Measurements from ENCODE around the gene FOXL2NB.

The FOXL2NB gene

DNA sequence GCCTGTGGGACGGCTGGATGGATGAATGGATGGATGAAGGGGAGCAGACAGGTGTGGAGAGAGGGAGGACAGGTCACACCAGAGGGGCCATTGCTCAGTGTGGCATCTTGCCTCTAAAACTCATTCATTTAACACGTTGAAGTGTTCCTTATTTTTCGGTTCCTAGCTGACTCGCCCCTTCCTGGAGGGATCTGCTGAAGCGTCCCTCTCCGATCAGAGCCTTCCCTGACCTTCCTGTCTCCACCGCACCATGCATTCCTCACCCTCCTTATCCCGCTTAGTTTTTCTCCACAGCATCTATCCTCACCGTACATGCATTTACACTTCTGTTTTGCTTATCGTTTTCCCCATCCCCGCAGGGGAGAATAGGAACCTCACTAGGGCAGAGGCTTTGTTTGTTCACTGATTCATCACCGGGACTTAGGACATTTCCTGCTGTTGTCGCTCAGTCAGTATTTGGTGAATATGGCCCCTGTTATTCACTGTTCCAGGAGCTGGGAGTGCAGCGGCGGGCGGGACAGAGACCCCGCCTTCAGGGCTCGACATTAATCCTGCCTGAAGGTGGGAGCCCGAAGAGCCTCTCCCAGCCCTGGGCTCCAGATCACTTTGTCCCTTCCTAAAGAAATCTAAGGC, 32.0 kb upstream of the FOXL2NB start:
- TF ChIP-seq, protein P1, sequence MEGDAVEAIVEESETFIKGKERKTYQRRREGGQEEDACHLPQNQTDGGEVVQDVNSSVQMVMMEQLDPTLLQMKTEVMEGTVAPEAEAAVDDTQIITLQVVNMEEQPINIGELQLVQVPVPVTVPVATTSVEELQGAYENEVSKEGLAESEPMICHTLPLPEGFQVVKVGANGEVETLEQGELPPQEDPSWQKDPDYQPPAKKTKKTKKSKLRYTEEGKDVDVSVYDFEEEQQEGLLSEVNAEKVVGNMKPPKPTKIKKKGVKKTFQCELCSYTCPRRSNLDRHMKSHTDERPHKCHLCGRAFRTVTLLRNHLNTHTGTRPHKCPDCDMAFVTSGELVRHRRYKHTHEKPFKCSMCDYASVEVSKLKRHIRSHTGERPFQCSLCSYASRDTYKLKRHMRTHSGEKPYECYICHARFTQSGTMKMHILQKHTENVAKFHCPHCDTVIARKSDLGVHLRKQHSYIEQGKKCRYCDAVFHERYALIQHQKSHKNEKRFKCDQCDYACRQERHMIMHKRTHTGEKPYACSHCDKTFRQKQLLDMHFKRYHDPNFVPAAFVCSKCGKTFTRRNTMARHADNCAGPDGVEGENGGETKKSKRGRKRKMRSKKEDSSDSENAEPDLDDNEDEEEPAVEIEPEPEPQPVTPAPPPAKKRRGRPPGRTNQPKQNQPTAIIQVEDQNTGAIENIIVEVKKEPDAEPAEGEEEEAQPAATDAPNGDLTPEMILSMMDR (conservative IDR thresholded peaks at IDR 0.05; ENCODE audit: low read depth, low read length), result no peak
- Histone ChIP-seq H3K9ac (peak overlapping the region; percentile 81; the same call in 1 of the 2 replicates), H3K79me2 (ENCODE audit: insufficient read depth, low read depth) (no peaks in the 10 kb centered on the region), H3K4me3 (IDR thresholded peaks at IDR 0.05; ENCODE audit: insufficient read depth, low read depth, low read length) (no peak overlapping the region), H2AFZ (ENCODE audit: low read depth) (peak overlapping the region; percentile 88), H3K4me2 (peak overlapping the region; percentile 89), H3K27ac (no peak overlapping the region), H3K36me3 (ENCODE audit: insufficient read depth) (no peaks in the 10 kb centered on the region), H4K20me1 (ENCODE audit: insufficient read depth) (no peaks in the 10 kb centered on the region), H3K27me3 (ENCODE audit: insufficient read depth, low read depth) (no peaks in the 10 kb centered on the region), H3K4me1 (ENCODE audit: low read depth, poor library complexity, severe bottlenecking) (peaks cover 6% of the 10 kb centered on the region)

DNA sequence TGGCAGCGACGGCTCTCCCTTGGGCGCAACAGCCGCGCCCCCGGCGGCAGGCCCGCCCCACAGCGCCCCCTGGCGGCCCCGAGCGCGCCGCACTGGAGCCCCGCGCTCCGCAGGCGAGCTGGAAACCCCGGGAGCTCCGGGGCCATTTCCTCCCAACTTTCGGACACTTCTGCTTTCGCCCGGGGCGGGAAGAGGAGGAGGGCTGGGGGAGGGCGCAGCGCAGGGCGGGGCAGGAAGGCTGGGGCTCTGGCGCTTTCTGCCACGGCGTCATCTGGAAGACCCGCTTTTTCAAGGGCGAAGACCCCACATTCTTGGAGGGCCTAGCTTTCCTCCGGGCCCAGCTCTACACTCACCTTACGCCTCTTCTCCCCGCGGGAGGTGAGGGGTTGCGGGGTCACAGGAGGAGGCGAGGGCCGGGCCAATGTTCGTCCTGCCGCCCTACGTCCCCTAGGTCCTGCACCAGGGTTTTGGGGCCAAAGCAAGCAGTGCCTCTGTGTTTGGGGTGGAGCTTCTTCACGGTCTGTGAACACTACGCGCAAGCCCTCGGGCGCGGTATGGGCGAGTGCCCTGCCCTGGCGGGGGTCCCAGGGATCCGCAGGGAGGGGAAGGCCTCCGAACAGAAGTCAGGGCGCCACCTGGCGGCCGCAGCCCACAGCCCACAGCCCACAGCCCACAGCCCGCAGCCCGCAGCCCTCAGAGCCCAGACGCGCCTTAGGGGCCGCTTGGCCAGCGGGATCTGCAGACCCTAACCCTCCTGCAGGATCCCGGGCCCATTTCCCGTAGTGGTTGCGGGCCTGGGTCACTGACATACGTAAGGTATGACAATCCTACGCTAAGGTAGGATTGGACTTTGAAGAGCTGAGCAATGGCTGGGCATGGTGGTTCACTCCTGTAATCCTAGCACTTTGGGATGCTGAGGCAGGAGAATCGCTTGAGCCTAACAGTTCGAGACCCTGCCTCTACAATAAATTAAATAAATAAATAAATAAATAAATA, 31.2 kb upstream of the FOXL2NB start:
- Histone ChIP-seq H3K4me2 (peak overlapping the region; percentile 89), H3K4me3 (IDR thresholded peaks at IDR 0.05; ENCODE audit: insufficient read depth, low read depth, low read length) (peak overlapping the region; percentile 90), H2AFZ (ENCODE audit: low read depth) (peak overlapping the region; percentile 88), H3K9ac (peak overlapping the region; percentile 81), H3K27ac (peak overlapping the region; percentile 60), H3K79me2 (ENCODE audit: insufficient read depth, low read depth) (no peaks in the 10 kb centered on the region), H3K36me3 (ENCODE audit: insufficient read depth) (no peaks in the 10 kb centered on the region), H4K20me1 (ENCODE audit: insufficient read depth) (no peaks in the 10 kb centered on the region), H3K27me3 (ENCODE audit: insufficient read depth, low read depth) (no peaks in the 10 kb centered on the region), H3K4me1 (ENCODE audit: low read depth, poor library complexity, severe bottlenecking) (peaks cover 6% of the 10 kb centered on the region)
- TF ChIP-seq, protein P1 (conservative IDR thresholded peaks at IDR 0.05; ENCODE audit: low read depth, low read length), result peak; percentile 86

DNA sequence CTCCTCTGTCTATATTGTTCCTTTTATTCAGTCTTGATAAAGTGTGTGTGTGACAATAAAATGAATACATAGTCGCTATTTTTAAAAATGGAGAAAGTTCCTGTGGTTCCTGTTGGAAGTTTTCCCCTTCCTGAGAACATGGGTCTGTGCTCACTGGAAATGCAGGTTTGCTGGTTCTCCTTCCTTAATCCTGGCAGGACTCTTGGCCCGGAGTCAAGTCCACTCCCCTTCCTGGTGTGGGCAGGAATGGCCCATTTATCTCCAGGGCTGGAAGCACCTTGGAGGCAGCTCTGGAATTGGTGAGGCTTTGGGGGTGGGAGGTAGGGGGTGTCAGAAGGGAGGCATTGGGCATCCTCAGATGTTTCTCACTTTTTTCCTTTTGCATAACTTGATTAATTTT, 30.2 kb upstream of the FOXL2NB start:
- Histone ChIP-seq H3K79me2 (ENCODE audit: insufficient read depth, low read depth) (no peaks in the 10 kb centered on the region), H3K4me3 (IDR thresholded peaks at IDR 0.05; ENCODE audit: insufficient read depth, low read depth, low read length) (no peak overlapping the region), H3K36me3 (ENCODE audit: insufficient read depth) (no peaks in the 10 kb centered on the region), H3K4me2 (no peak overlapping the region), H2AFZ (ENCODE audit: low read depth) (no peak overlapping the region), H3K4me1 (ENCODE audit: low read depth, poor library complexity, severe bottlenecking) (peaks cover 6% of the 10 kb centered on the region), H3K27me3 (ENCODE audit: insufficient read depth, low read depth) (no peaks in the 10 kb centered on the region), H4K20me1 (ENCODE audit: insufficient read depth) (no peaks in the 10 kb centered on the region), H3K27ac (no peak overlapping the region), H3K9ac (no peak overlapping the region)
- TF ChIP-seq, protein P1 (conservative IDR thresholded peaks at IDR 0.05; ENCODE audit: low read depth, low read length), result no peak

DNA sequence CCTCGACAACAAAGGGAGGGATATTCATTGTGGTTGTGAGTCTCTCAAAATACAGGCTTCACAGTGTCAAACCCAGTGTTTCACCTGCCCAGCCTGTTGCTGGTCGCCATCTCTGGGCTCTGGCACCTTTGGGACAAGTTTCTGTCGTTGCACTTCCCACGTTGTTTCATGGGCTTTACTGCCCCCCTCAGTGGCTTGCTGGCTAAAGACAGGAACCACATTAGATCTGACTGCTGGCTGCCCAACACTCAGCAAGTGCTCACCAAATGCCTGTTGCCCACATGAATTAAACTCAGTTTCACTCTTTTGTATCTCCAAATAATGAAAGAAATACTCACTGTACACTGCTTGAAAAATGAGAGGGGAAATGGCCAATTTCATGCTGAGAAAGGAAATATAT, 27.7 kb upstream of the FOXL2NB start:
- TF ChIP-seq, protein P1 (conservative IDR thresholded peaks at IDR 0.05; ENCODE audit: low read depth, low read length), result no peak
- H2AFZ ChIP-seq (ENCODE audit: low read depth), result no peak overlapping the region
- no peak overlapping the region for H3K4me3 ChIP-seq (IDR thresholded peaks at IDR 0.05; ENCODE audit: insufficient read depth, low read depth, low read length)
- H3K4me2 ChIP-seq, result no peak overlapping the region
- no peak overlapping the region for H3K27ac ChIP-seq
- no peaks in the 10 kb centered on the region for H3K36me3 ChIP-seq (ENCODE audit: insufficient read depth)
- no peaks in the 10 kb centered on the region for H4K20me1 ChIP-seq (ENCODE audit: insufficient read depth)
- peaks cover 10% of the 10 kb centered on the region for H3K4me1 ChIP-seq (ENCODE audit: low read depth, poor library complexity, severe bottlenecking)
- no peaks in the 10 kb centered on the region for H3K27me3 ChIP-seq (ENCODE audit: insufficient read depth, low read depth)
- no peak overlapping the region for H3K9ac ChIP-seq
- no peaks in the 10 kb centered on the region for H3K79me2 ChIP-seq (ENCODE audit: insufficient read depth, low read depth)

Data from KMS-11 (cell line).